SU-DHL-6 (cell line): ENCODE results near the gene ZBTB16.

Experiments
- H2AFZ ChIP-seq: fragments of 200-600 bp; sonication (generic); 2 replicates; pipeline ENCODE4 v1.6.1; 2014; ENCODE audit warnings: low read depth, mild to moderate bottlenecking, moderate library complexity, mixed read lengths, antibody characterized with exemption, low read length; ENCODE audit not compliant: severe bottlenecking
- H3F3A ChIP-seq: fragments of 200-600 bp; shearing (Covaris generic); 2 replicates; pipeline ENCODE4 v1.6.0; 2016; ENCODE audit warnings: antibody characterized with exemption, mild to moderate bottlenecking; ENCODE audit not compliant: insufficient read depth
- H3K27ac ChIP-seq: fragments of 200-600 bp; sonication (generic); 2 replicates; pipeline ENCODE4 v1.5.1; 2016; ENCODE audit warnings: low read depth, mild to moderate bottlenecking, low read length, moderate library complexity, mixed read lengths
- H3K27me3 ChIP-seq: fragments of 200-600 bp; sonication (generic), shearing (Covaris generic); 2 replicates; pipeline ENCODE4 v1.6.0; 2014; ENCODE audit warnings: mild to moderate bottlenecking, low read length
- H3K36me3 ChIP-seq: fragments of 200-600 bp; sonication (generic); 2 replicates; pipeline ENCODE4 v1.6.1; 2014; ENCODE audit warnings: mild to moderate bottlenecking, low read length, mixed read lengths
- H3K4me2 ChIP-seq: fragments of 300-600, 200-600 bp; shearing (Covaris generic), sonication (generic); 2 replicates; pipeline ENCODE4 v1.6.0; 2014; ENCODE audit warnings: low read length, low read depth, mild to moderate bottlenecking; ENCODE audit not compliant: poor library complexity, severe bottlenecking
- H3K4me3 ChIP-seq: fragments of 200-600 bp; sonication (generic); 2 replicates; pipeline ENCODE4 v1.5.1; 2014; ENCODE audit warnings: antibody characterized with exemption, low read length, mild to moderate bottlenecking, mixed read lengths; ENCODE audit not compliant: insufficient read depth, poor library complexity, severe bottlenecking
- H3K79me2 ChIP-seq: fragments of 200-600 bp; sonication (generic); 2 replicates; pipeline ENCODE4 v1.6.1; 2014; ENCODE audit warnings: mild to moderate bottlenecking, low read length, moderate library complexity; ENCODE audit not compliant: insufficient read depth
- H3K9ac ChIP-seq: fragments of 200-600 bp; sonication (generic); 2 replicates; pipeline ENCODE4 v1.7.0; 2014; ENCODE audit warnings: mild to moderate bottlenecking, low read length
- H3K9me2 ChIP-seq: fragments of 200-600 bp; sonication (generic); replicated peaks from 2 replicates; pipeline ENCODE4 v1.6.1; 2014; ENCODE audit warnings: low read length; ENCODE audit not compliant: insufficient read depth
- H3K9me3 ChIP-seq: fragments of 200-600 bp; sonication (generic); 2 replicates; pipeline ENCODE4 v1.6.1; 2014; ENCODE audit warnings: low read length, mixed read lengths; ENCODE audit not compliant: insufficient read depth
- H4K20me1 ChIP-seq: fragments of 200-600 bp; sonication (generic); 2 replicates; pipeline ENCODE4 v1.6.1; 2014; ENCODE audit warnings: low read depth, mild to moderate bottlenecking, antibody characterized with exemption, low read length, moderate library complexity, mixed read lengths
- CTCF ChIP-seq: fragments of 200-600 bp; sonication (generic); IDR thresholded peaks from one replicate; pipeline ENCODE4 v1.5.1; 2017; ENCODE audit warnings: antibody characterized with exemption, mild to moderate bottlenecking, low read length, moderate library complexity; ENCODE audit not compliant: insufficient read depth, poor library complexity, severe bottlenecking
- EZH2phosphoT487 ChIP-seq: fragments of 200-600 bp; sonication (generic), shearing (Covaris generic); conservative IDR thresholded peaks from 2 replicates; pipeline ENCODE4 v1.6.1; 2018; ENCODE audit warnings: mild to moderate bottlenecking, antibody characterized with exemption, low read length, moderate library complexity, mixed read lengths

ZBTB16 gene

GRCh38 chr11:114091516-114092397, 32.2 kb downstream of the ZBTB16 start:
- no peaks in the 10 kb centered on the region for H3K36me3 ChIP-seq
- no peak overlapping the region for H3K4me3 ChIP-seq
- TF ChIP-seq EZH2phosphoT487: no peak
- no peak for TF ChIP-seq CTCF
- H3K27me3 ChIP-seq: no peaks in the 10 kb centered on the region
- H2AFZ ChIP-seq: no peak overlapping the region
- H3K4me2 ChIP-seq: no peak overlapping the region
- no peaks in the 10 kb centered on the region for H3K79me2 ChIP-seq
- no peaks in the 10 kb centered on the region for H3K9me3 ChIP-seq
- H4K20me1 ChIP-seq: no peaks in the 10 kb centered on the region
- no peaks in the 10 kb centered on the region for H3K9me2 ChIP-seq
- no peak overlapping the region for H3K9ac ChIP-seq
- no peak overlapping the region for H3K27ac ChIP-seq
- no peaks in the 10 kb centered on the region for H3F3A ChIP-seq

GRCh38 chr11:114092478-114092877, 33.0 kb downstream of the ZBTB16 start:
- Histone ChIP-seq H3K9ac (no peak overlapping the region), H3K27me3 (no peaks in the 10 kb centered on the region), H3K9me2 (no peaks in the 10 kb centered on the region), H3K9me3 (no peaks in the 10 kb centered on the region), H3K36me3 (no peaks in the 10 kb centered on the region), H3F3A (no peaks in the 10 kb centered on the region), H4K20me1 (no peaks in the 10 kb centered on the region), H2AFZ (no peak overlapping the region), H3K79me2 (no peaks in the 10 kb centered on the region), H3K4me3 (no peak overlapping the region), H3K27ac (no peak overlapping the region), H3K4me2 (no peak overlapping the region)
- no peak for TF ChIP-seq EZH2phosphoT487
- no peak for TF ChIP-seq CTCF

- TF ChIP-seq CTCF (no peak), EZH2phosphoT487 (no peak)
- no peak overlapping the region for H3K27ac ChIP-seq
- H3K9me2 ChIP-seq: no peaks in the 10 kb centered on the region
- H3K27me3 ChIP-seq: no peaks in the 10 kb centered on the region
- no peak overlapping the region for H2AFZ ChIP-seq
- H3K36me3 ChIP-seq: no peaks in the 10 kb centered on the region
- no peak overlapping the region for H3K9ac ChIP-seq
- H3K4me2 ChIP-seq: no peak overlapping the region
- no peaks in the 10 kb centered on the region for H4K20me1 ChIP-seq
- no peak overlapping the region for H3K4me3 ChIP-seq
- no peaks in the 10 kb centered on the region for H3F3A ChIP-seq
- no peaks in the 10 kb centered on the region for H3K79me2 ChIP-seq
- H3K9me3 ChIP-seq: no peaks in the 10 kb centered on the region
These were observed 33.4 kb downstream of the ZBTB16 start for GRCh38 chr11:114092953-114093352.
